Gastrocnemius medialis (tissue), 4 donors: Measurements from ENCODE around the gene PALLD. TPM values are rescaled to one million over a fixed set of nuclear protein-coding genes. Genes with fewer than 3 reads are reported as not detected.
A peak's percentile ranks its signal among the peaks of the same experiment; 100 is the strongest.
"Not testable (repeated sequence)": the region's sequence is repeated elsewhere in the genome, so short reads cannot be mapped to it uniquely, and the experiment has no call there.

ENCODE experiments used
- ATAC-seq, 2 donors: fragments of 150-250 bp; one replicate each; pipeline ENCODE4 v1.9.1; 2016
- DNase-seq, 2 donors: peaks; one replicate each; pipeline ENCODE4 v3.0.0-alpha.2; 2019
- H3K27ac ChIP-seq, 4 donors: fragments of 200-600 bp; sonication (generic); 1 replicate in 1 of 4; 2 replicates in 3 of 4; pipeline ENCODE4 v1.5.1; 2016 to 2018; ENCODE audit warnings: mild to moderate bottlenecking in 2 of 4, moderate library complexity in 1 of 4
- H3K27me3 ChIP-seq, 3 donors: fragments of 200-600 bp; sonication (generic) in 2 of 3; 1 replicate in 1 of 3; 2 replicates in 2 of 3; pipeline versions ENCODE4 v1.5.1 to v1.6.0; 2016 to 2019; ENCODE audit warnings: mild to moderate bottlenecking in 1 of 3, moderate library complexity in 1 of 3
- H3K36me3 ChIP-seq, 2 donors: fragments of 200-600 bp; sonication (generic) in 1 of 2; one replicate each; pipeline ENCODE4 v1.5.1; 2017 to 2018
- H3K4me1 ChIP-seq, 2 donors: fragments of 200-600 bp; sonication (generic) in 1 of 2; one replicate each; pipeline ENCODE4 v1.5.1; 2016 to 2017; ENCODE audit warnings: mild to moderate bottlenecking in 2 of 2
- H3K4me3 ChIP-seq, 4 donors: fragments of 200-600 bp; sonication (generic) in 3 of 4; 1 replicate in 1 of 4; 2 replicates in 3 of 4; pipeline ENCODE4 v1.5.1; 2016 to 2019; ENCODE audit warnings: mild to moderate bottlenecking in 2 of 4
- H3K9me3 ChIP-seq, 3 donors: fragments of 200-600 bp; sonication (generic) in 2 of 3; 1 replicate in 1 of 3; 2 replicates in 2 of 3; pipeline ENCODE4 v1.5.1; 2016 to 2019
- POLR2A ChIP-seq, 2 donors: fragments of 450-650 bp; IDR thresholded peaks; one replicate each; pipeline ENCODE4 v1.6.1; 2017; ENCODE audit warnings: antibody characterized with exemption in 2 of 2, mild to moderate bottlenecking in 2 of 2, moderate library complexity in 2 of 2
- in situ Hi-C, 4 donors: fragments of 200-750 bp; cut with MboI; loops; one replicate each; pipeline versions ENCODE4 v1.15.0 to v1.8.0; 2017; ENCODE audit warnings: low sequenced_read_pairs in 4 of 4
- intact Hi-C: fragments of 100-400 bp; cut with DNase I; formaldehyde crosslinking; loops from one replicate; pipeline ENCODE4 v1.15.1; 2023; ENCODE audit warnings: low total_unique reads
- total RNA-seq, 4 donors: library from RNA; depleted of rRNA; stranded (reverse); fragments of >200 nt; gene quantifications; one replicate each; pipeline versions ENCODE4 v1.1.0 to v1.2.3, GENCODE V29; 2016
- TF ChIP-seq, protein P1 (sequence below), 5 experiments: fragments of 450-650 bp in 3 of 5; fragments of 200-600 bp in 2 of 5; sonication (generic) in 2 of 5; IDR thresholded peaks in 4 of 5; conservative IDR thresholded peaks in 1 of 5; 1 replicate in 4 of 5; 2 replicates in 1 of 5; pipeline ENCODE4 v1.5.1; 2016 to 2019; ENCODE audit warnings: antibody characterized with exemption in 5 of 5, mild to moderate bottlenecking in 3 of 5, moderate library complexity in 3 of 5

PALLD gene
- total RNA-seq, 4 donors from 2014 or later: 165 to 439 (median 319) TPM

DNA sequence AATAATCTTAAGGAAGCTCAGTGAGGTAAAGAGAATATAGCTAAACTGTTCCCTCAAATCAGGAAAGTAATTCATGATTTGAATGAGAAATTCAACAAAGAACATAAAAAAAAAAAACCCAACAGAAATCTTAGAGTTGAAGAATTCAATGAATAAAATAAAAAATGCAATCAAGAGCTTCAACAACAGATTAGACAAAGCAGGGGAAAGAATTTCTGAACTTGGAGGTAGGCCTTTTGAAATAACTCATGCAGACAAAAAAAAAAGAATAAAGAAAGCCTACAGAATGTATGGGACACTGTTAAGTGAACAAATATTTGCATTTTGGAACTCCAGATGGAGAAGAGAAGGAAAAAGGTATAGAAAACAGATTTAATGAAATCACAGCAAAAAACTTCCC lies 435.3 kb downstream of the PALLD start:
- TF ChIP-seq, protein P1, sequence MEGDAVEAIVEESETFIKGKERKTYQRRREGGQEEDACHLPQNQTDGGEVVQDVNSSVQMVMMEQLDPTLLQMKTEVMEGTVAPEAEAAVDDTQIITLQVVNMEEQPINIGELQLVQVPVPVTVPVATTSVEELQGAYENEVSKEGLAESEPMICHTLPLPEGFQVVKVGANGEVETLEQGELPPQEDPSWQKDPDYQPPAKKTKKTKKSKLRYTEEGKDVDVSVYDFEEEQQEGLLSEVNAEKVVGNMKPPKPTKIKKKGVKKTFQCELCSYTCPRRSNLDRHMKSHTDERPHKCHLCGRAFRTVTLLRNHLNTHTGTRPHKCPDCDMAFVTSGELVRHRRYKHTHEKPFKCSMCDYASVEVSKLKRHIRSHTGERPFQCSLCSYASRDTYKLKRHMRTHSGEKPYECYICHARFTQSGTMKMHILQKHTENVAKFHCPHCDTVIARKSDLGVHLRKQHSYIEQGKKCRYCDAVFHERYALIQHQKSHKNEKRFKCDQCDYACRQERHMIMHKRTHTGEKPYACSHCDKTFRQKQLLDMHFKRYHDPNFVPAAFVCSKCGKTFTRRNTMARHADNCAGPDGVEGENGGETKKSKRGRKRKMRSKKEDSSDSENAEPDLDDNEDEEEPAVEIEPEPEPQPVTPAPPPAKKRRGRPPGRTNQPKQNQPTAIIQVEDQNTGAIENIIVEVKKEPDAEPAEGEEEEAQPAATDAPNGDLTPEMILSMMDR (IDR thresholded peaks at IDR 0.05 in 4 of 5, conservative IDR thresholded peaks at IDR 0.05 in 1 of 5): no peak
- TF ChIP-seq POLR2A (IDR thresholded peaks at IDR 0.05): no peak
- Histone ChIP-seq H3K9me3 (peaks cover 0 to 8% (median 0%) of the 10 kb centered on the region in 3 donors), H3K27ac (no peak overlapping the region), H3K27me3 (no peaks in the 10 kb centered on the region), H3K36me3 (peaks cover 0 to 35% of the 10 kb centered on the region in 2 donors), H3K4me3 (no peak overlapping the region), H3K4me1 (no peaks in the 10 kb centered on the region)
- DNase-seq: no peak
- intact Hi-C loops (no loop called here), in situ Hi-C loops (loop anchor here in 1 of 4 donors (25.0 kb wide), 1 partner anchor 745 kb away; no protein-coding TSS in a partner anchor)
- ATAC-seq: no peak

DNA sequence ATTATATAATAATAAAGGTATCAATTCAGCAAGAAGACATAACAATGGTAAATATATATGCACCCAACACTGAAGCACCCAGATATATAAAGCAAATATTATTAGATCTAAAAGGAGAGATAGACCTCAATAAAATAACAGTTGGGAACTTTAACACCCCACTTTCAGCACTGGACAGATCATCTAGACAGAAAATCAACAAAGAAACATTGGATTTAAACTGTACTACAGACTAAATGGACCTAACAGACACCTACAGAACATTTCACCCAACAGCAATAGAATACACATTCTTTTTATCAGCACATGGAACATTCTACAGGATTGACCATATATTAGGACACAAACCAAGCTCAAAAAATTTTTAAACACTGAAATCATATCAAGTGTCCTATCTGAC lies 436.6 kb downstream of the PALLD start:
- DNase-seq (no peak), ATAC-seq (no peak)
- Histone ChIP-seq H3K27ac (no peak overlapping the region), H3K9me3 (peaks cover 0 to 8% (median 0%) of the 10 kb centered on the region in 3 donors), H3K27me3 (no peaks in the 10 kb centered on the region), H3K4me3 (no peak overlapping the region), H3K4me1 (no peaks in the 10 kb centered on the region), H3K36me3 (peaks cover 0 to 22% of the 10 kb centered on the region in 2 donors)
- in situ Hi-C loops (loop anchor here in 1 of 4 donors (25.0 kb wide), 1 partner anchor 746 kb away; no protein-coding TSS in a partner anchor), intact Hi-C loops (no loop called here)
- TF ChIP-seq, protein P1 (IDR thresholded peaks at IDR 0.05 in 4 of 5, conservative IDR thresholded peaks at IDR 0.05 in 1 of 5): no peak
- no peak for TF ChIP-seq POLR2A (IDR thresholded peaks at IDR 0.05)

DNA sequence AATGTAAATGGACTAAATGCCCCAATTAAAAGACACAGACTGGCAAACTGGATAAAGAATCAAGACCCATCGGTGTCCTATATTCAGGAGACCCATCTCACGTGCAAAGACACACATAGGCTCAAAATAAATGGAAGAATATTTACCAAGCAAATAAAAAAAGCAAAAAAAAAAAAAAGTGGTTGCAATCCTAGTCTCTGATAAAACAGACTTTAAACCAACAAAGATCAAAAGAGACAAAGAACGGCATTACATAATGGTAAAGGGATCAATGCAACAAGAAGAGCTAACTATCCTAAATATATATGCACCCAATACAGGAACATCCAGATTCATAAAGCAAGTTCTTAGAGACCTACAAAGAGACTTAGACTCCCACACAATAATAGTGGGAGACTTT lies 440.6 kb downstream of the PALLD start:
- not testable (repeated sequence) for DNase-seq
- in situ Hi-C loops: loop anchor here in 1 of 4 donors (25.0 kb wide), 1 partner anchor 750 kb away; no protein-coding TSS in a partner anchor

DNA sequence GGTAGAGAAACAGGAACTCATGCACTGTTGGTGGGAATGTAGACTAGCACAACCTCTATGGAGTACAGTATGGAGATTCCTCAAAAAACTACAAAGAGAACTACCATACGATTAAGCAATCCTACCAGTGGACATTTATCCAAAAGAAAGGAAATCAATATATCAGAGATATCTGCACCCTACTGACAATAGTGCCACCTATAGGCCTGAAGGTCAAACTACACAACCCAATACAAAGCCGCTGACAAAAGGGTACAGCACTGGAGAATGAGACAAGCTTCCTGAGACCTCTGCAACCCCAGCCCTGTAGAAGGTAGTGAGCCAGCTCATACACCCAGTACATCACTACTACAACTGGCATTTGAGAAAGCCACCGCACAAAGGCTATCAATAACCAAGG lies 446.1 kb downstream of the PALLD start:
- Histone ChIP-seq H3K27me3 (no peaks in the 10 kb centered on the region), H3K36me3 (no peaks in the 10 kb centered on the region), H3K4me3 (no peak overlapping the region), H3K27ac (no peak overlapping the region), H3K9me3 (no peaks in the 10 kb centered on the region), H3K4me1 (no peaks in the 10 kb centered on the region)
- intact Hi-C loops: no loop called here
- DNase-seq: no peak
- no peak for TF ChIP-seq POLR2A (IDR thresholded peaks at IDR 0.05)
- TF ChIP-seq, protein P1 (IDR thresholded peaks at IDR 0.05 in 4 of 5, conservative IDR thresholded peaks at IDR 0.05 in 1 of 5): peak in 1 of 5 experiments; percentile 31
- in situ Hi-C loops: loop anchor here in 1 of 4 donors (25.0 kb wide), 1 partner anchor 756 kb away; no protein-coding TSS in a partner anchor
- ATAC-seq: no peak

More for the DNA sequence above, 440.6 kb downstream of the PALLD start:
- intact Hi-C loops, H3K9me3 ChIP-seq, H3K4me1 ChIP-seq, ATAC-seq, H3K36me3 ChIP-seq, H3K4me3 ChIP-seq, H3K27ac ChIP-seq, H3K27me3 ChIP-seq: not testable (repeated sequence)

DNA sequence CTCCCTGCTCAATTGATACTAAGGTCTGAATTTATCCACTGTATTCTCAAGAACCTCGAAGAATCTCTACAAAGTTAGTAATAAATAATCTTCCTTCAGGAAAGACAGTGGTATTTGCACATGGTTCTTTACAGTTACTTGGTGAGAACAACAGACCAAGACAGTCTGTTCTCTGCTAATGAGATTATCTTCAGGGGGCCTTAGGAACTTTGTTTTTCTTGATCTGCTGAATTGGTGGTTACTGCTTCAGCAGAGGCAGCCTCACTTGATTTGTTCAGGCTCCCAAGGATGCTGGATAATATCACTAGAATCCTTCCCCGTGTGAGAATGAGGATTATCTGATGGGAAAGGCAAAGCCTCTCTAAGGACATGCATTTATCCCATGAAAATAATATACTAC lies 448.4 kb downstream of the PALLD start:
- in situ Hi-C loops (loop anchor here in 1 of 4 donors (25.0 kb wide), 1 partner anchor 758 kb away; no protein-coding TSS in a partner anchor), intact Hi-C loops (no loop called here)
- Histone ChIP-seq H3K27ac (no peak overlapping the region), H3K9me3 (no peaks in the 10 kb centered on the region), H3K27me3 (no peaks in the 10 kb centered on the region), H3K4me3 (no peak overlapping the region), H3K36me3 (no peaks in the 10 kb centered on the region), H3K4me1 (no peaks in the 10 kb centered on the region)
- TF ChIP-seq POLR2A (IDR thresholded peaks at IDR 0.05): no peak
- TF ChIP-seq, protein P1 (IDR thresholded peaks at IDR 0.05 in 4 of 5, conservative IDR thresholded peaks at IDR 0.05 in 1 of 5): no peak
- DNase-seq (no peak), ATAC-seq (no peak)

DNA sequence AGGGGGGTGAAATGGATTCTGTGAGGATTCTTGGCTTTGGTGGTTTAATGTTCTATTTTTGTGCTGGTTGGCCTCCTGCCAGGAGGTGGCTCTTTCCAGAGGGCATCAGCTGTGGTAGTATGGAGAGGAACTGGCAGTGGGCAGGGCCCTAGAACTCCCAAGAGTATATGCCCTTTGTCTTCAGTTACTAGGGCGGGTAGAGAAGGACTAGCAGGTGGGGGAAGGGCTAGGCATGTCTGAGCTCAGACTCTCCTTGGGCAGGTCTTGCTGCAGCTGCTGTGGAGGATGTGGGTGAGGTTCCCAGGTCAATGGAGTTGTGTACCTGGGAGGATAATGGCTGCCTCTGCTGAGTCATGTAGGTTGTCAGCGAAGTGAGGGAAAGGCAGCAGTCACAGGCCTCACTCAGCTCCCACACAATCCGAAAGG lies 456.0 kb downstream of the PALLD start:
- H3K27me3 ChIP-seq, H3K9me3 ChIP-seq, H3K36me3 ChIP-seq, in situ Hi-C loops, H3K4me3 ChIP-seq, intact Hi-C loops: not testable (repeated sequence)
- DNase-seq: peak in 1 of 2 donors; percentile 52
- H3K4me1 ChIP-seq: peaks cover 10 to 13% of the 10 kb centered on the region in 2 donors
- peak overlapping the region in 1 of 4 donors; percentile 9 for H3K27ac ChIP-seq
- peak in 1 of 2 donors; percentile 49 for ATAC-seq
